GM12892 (cell line): ENCODE measurements around the gene TM9SF2.

Experiments
- POLR2A ChIP-seq: IDR thresholded peaks from 2 replicates; pipeline ENCODE4 v1.6.1; 2011; ENCODE audit warnings: low read depth, low read length, control low read depth
- POLR2AphosphoS5 ChIP-seq: IDR thresholded peaks from 2 replicates; pipeline ENCODE4 v1.6.1; 2011; ENCODE audit warnings: low read depth, low read length, control low read depth
- TAF1 ChIP-seq: IDR thresholded peaks from 2 replicates; pipeline ENCODE4 v1.6.1; 2011; ENCODE audit warnings: low read depth, mild to moderate bottlenecking, control low read depth, low read length, borderline replicate concordance

GRCh38 chr13:99517984-99518383 is 16.7 kb downstream of the TM9SF2 start:
- TF ChIP-seq POLR2A (no peak), POLR2AphosphoS5 (no peak), TAF1 (no peak)
